SK-N-SH treated with all-trans-retinoic acid at 6 μM for 48 hours (cell line): ENCODE measurements around the gene KIF26A.

Experiments
- ARNTL ChIP-seq: fragments of 450-650 bp; formaldehyde crosslinking; IDR thresholded peaks from 2 replicates; pipeline ENCODE4 v1.5.0; 2020; ENCODE audit warnings: low read depth, mild to moderate bottlenecking, moderate library complexity, borderline replicate concordance
- CREB5 ChIP-seq: fragments of 250-450 bp; sonication (Bioruptor Pico); IDR thresholded peaks from 2 replicates; pipeline ENCODE4 v1.5.1; 2020; ENCODE audit warnings: low read depth, mild to moderate bottlenecking, moderate library complexity
- CSDC2 ChIP-seq: fragments of 250-450 bp; sonication (Bioruptor Pico); IDR thresholded peaks from 2 replicates; pipeline ENCODE4 v1.5.0; 2020; ENCODE audit warnings: mild to moderate bottlenecking, moderate library complexity
- ISL1 ChIP-seq: fragments of 250-450 bp; sonication (Bioruptor Pico); IDR thresholded peaks from 2 replicates; pipeline ENCODE4 v2.1.2; 2022; ENCODE audit warnings: mild to moderate bottlenecking, moderate library complexity
- PATZ1 ChIP-seq: fragments of 250-450 bp; sonication (Bioruptor Pico); IDR thresholded peaks from 2 replicates; pipeline ENCODE4 v1.8.0; 2020; ENCODE audit warnings: mild to moderate bottlenecking, moderate library complexity, borderline replicate concordance
- RARB ChIP-seq: fragments of 250-450 bp; sonication (Bioruptor Pico); IDR thresholded peaks from 2 replicates; pipeline ENCODE4 v1.8.0; 2021; ENCODE audit warnings: mild to moderate bottlenecking, moderate library complexity
- TOX ChIP-seq: fragments of 250-450 bp; sonication (Bioruptor Pico); IDR thresholded peaks from 2 replicates; pipeline ENCODE4 v1.8.0; 2021; ENCODE audit warnings: mild to moderate bottlenecking, moderate library complexity, borderline replicate concordance
- ZFP3 ChIP-seq: fragments of 250-450 bp; sonication (Bioruptor Pico); IDR thresholded peaks from 2 replicates; pipeline ENCODE4 v1.5.0; 2020; ENCODE audit warnings: mild to moderate bottlenecking, moderate library complexity
- ZFP30 ChIP-seq: fragments of 450-650 bp; formaldehyde crosslinking; IDR thresholded peaks from 2 replicates; pipeline ENCODE4 v1.5.0; 2022; ENCODE audit warnings: mild to moderate bottlenecking, moderate library complexity
- ZNF565 ChIP-seq: fragments of 450-650 bp; formaldehyde crosslinking; conservative IDR thresholded peaks from 2 replicates; pipeline ENCODE4 v1.5.0; 2020; ENCODE audit warnings: low read depth, mild to moderate bottlenecking, moderate library complexity
- ZNF70 ChIP-seq: fragments of 450-650 bp; formaldehyde crosslinking; IDR thresholded peaks from 2 replicates; pipeline ENCODE4 v1.5.0; 2020; ENCODE audit warnings: mild to moderate bottlenecking, moderate library complexity

- TF ChIP-seq PATZ1 (CRISPR knock-in tag) (no peak), RARB (CRISPR knock-in tag) (no peak), ARNTL (no peak), ISL1 (CRISPR knock-in tag) (no peak), CSDC2 (no peak), TOX (CRISPR knock-in tag) (no peak), ZNF70 (CRISPR knock-in tag) (no peak), ZFP3 (CRISPR knock-in tag) (no peak), CREB5 (CRISPR knock-in tag) (no peak), ZFP30 (CRISPR knock-in tag) (no peak), ZNF565 (CRISPR knock-in tag) (no peak)
Observed at GRCh38 chr14:104184911-104185499, 46.6 kb downstream of the KIF26A start.
